Activated T-helper 1 cell treated with anti-CD3 and anti-CD28 coated beads, Interleukin-2, amount 50 U/mL, for 16 hours (primary cell): Measurements from ENCODE around the gene ELFN2.
"Not testable (repeated sequence)": the region's sequence is repeated elsewhere in the genome, so short reads cannot be mapped to it uniquely, and the experiment has no call there.

Experiments used
- DNase-seq, 2 donors: peaks; one replicate each; pipeline ENCODE4 v3.0.0-alpha.2; 2020; ENCODE audit warnings: low read depth in 1 of 2, low spot score in 1 of 2

Gene ELFN2

GRCh38 chr22:37427135-37427710, at the start of gene ELFN2:
Gene ELFN2 (minus strand): TSS chr22:37427479. CDS start chr22:37375534, 51,945 bp downstream.
- DNase-seq: no peak

- DNase-seq: no peak
Measured at GRCh38 chr22:37476389-37477329, 49.4 kb upstream of the ELFN2 start.

- DNase-seq: no peak
Measured at GRCh38 chr22:37474447-37475090, 47.3 kb upstream of the ELFN2 start.

- DNase-seq: no peak
Measured at GRCh38 chr22:37473437-37473946, 46.2 kb upstream of the ELFN2 start.

GRCh38 chr22:37472418-37473006, 45.2 kb upstream of the ELFN2 start:
- DNase-seq: peak in 1 of 2 donors; percentile 19

- no peak for DNase-seq
Measured at GRCh38 chr22:37471727-37472417, 44.6 kb upstream of the ELFN2 start.

- DNase-seq: no peak
Measured at GRCh38 chr22:37470087-37470445, 42.8 kb upstream of the ELFN2 start.

- DNase-seq: no peak
Measured at GRCh38 chr22:37469416-37470086, 42.3 kb upstream of the ELFN2 start.

GRCh38 chr22:37468201-37468695, 41.0 kb upstream of the ELFN2 start:
- not testable (repeated sequence) for DNase-seq

- DNase-seq: no peak
Measured at GRCh38 chr22:37467391-37467955, 40.2 kb upstream of the ELFN2 start.

- no peak for DNase-seq
Measured at GRCh38 chr22:37464181-37464580, 36.9 kb upstream of the ELFN2 start.

- no peak for DNase-seq
Measured at GRCh38 chr22:37462983-37463382, 35.7 kb upstream of the ELFN2 start.

GRCh38 chr22:37462436-37462835, 35.2 kb upstream of the ELFN2 start:
- DNase-seq: no peak

GRCh38 chr22:37461961-37462360, 34.7 kb upstream of the ELFN2 start:
- no peak for DNase-seq

GRCh38 chr22:37460684-37461083, 33.4 kb upstream of the ELFN2 start:
- DNase-seq: no peak

- no peak for DNase-seq
Measured at GRCh38 chr22:37459206-37459605, 31.9 kb upstream of the ELFN2 start.

- peak; percentile 71 to 72 for DNase-seq
Measured at GRCh38 chr22:37457093-37457893, 30.0 kb upstream of the ELFN2 start.

GRCh38 chr22:37456346-37456745, 29.1 kb upstream of the ELFN2 start:
- DNase-seq: no peak

- no peak for DNase-seq
Measured at GRCh38 chr22:37455896-37456295, 28.6 kb upstream of the ELFN2 start.
